Activated T-cell treated with anti-CD3 and anti-CD28 coated beads for 4 hours (primary cell): ENCODE data around the gene OGFR.

Experiments
- DNase-seq: peaks from one replicate; pipeline ENCODE4 v3.0.0-alpha.2; 2020

Gene OGFR

DNA sequence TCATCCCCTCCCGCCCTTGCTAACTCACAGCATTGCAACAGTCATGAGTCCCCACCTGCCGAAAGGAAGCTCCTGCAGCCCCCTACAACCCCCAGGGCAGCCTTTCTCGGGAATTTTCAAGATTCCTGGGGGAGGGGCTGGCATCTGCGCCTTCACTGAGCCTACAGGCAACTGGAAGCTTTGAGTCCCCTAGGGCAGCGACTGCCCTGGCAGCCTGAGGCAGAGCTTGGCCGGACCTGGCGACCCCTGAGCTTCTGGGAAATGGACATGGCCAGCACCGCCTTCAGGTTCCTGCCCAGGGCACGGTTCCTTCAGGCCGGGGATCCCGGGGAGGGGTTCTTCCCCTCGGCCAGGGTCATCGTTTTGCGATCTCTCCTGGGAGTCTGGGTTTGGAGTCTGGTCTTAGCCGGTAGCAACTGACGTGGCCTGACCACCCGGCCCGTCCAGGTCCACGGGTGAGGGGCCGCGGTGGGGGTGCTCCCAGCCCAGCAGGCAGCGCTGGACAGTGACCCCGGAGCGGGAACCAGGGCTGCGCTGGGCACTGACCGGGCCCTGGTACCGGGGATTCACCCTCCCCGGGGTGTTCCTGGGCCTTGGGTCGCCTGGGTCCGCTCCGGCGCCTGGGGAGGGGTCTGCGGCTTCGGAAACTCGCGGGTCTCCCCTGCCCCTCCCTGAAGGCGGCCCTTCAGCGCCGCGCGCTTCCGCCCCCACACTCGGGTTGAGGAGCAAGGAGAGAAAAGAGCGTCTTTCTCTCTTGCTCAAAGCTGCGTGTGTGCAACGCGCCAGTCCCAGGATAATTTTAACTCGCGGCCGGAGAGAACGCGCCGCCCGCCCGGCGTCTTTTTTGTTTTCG lies 11.6 kb downstream of the OGFR start:
- DNase-seq = no peak

GRCh38 chr20:62816884-62817873 lies 12.5 kb downstream of the OGFR start, which contains the start of gene COL9A3:
TSS of gene COL9A3 (plus strand) at chr20:62817050. CDS start at chr20:62817065, 15 bp downstream.
- DNase-seq = no peak

DNA sequence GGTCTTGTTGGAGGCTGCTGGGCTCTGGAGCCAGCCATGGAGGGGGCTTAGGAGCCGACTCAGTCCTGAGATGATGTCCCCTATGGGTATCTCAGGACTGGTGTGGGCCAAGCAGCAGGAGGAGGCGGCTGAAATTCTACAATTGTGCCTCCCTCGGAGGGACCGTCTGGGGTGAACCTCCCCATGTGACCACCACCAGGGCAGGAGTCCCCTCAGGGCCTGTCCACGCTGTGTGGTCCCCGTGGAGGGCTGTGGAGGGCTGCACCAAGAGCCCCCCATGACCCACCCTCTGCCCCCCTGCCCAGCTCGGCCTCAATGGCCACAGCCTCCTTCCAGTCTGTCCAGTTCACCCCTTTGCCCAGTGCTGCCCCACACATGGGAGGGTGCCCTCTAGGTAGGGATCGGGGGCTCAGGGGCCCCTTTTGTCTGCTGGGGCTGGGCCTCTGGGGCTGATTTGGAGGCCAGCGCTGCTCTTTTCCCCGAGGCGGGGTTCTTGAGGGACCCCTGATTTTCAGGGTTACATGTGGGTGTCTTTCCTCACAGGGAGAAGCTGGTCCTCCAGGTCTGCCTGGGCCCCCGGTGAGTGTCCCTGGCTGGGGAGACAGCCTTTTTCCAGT lies 13.4 kb downstream of the OGFR start:
- DNase-seq = no peak

DNA sequence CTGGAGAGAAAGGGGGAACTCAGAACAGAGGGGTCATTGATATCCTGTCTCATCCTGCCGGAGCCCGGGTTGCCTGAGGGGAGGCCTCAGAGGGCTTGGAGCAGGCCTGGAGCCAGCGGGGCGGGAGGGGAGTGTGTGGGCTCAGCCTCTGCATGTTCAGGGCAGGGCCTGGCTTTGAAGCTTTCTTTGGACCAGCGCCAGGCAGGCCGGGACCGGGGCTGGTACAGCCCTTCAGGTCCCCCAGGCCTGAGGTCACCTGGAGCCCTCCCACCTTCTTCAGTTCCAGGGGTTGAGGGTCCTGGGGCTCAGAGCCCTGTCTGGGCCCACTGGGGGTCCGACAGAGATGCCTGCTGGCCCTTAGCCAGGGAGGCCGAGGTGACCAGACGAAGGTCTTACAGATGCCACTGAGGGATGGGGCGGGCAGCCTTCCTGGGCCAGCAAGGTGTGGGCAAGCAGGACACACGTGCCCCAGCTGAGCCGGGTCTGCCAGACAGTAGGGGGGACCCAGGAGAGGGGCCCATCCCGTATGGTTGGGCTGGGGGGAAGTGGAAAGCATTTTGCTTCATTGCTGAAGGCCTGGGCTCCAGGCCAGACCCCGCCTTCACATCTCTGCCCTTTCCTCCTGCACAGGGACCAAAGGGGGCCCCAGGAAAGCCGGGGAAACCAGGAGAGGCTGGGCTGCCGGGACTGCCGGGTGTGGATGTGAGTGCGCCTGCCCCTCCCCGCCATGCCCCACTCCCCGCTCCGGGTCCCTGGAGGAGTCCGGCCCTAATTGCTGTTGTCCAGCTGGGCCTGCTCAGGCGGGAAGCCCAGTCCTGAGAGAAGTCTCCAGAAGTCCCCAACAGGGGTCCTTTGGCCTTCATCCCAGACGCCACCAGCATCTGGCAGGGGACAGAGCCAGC lies 14.2 kb downstream of the OGFR start:
- DNase-seq = no peak

GRCh38 chr20:62819494-62820174 lies 15.0 kb downstream of the OGFR start:
- no peak for DNase-seq

DNA sequence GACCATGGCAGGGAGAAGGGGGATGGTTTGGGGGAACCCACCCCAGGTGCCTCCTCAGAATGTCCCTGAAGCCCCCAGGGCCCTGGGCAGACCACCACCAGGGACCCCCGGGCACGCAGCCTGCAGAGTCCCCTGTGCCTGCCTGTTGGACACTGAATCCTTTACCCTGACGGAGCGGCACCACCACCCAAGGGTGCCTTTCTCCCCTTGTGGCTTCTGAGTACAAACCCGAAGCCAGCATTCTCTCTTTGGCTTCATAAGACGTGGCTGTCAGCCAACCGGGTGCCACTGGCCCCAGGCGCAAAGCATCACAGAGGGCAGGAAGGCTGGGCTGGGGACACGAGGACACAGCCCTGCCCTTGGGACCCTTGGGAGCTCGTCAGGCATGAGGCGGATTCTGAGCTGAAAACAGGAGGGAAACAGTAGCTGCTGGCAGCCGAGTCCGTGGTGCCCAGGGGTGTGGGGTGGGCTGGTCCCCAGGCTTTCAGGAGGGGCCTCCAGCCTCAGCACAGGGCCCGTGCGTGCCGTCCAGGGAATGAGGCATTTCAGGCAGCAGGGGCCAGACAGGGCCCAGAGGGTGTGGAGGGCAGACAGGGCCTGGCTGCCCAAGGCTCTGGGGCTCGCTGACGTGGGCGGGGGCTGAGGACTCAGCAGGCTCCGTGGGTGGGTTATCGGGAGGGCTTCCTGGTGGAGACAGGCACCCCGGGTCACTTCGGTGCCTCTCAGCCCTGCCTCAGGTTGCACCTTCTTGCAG lies 15.8 kb downstream of the OGFR start:
- no peak for DNase-seq

DNA sequence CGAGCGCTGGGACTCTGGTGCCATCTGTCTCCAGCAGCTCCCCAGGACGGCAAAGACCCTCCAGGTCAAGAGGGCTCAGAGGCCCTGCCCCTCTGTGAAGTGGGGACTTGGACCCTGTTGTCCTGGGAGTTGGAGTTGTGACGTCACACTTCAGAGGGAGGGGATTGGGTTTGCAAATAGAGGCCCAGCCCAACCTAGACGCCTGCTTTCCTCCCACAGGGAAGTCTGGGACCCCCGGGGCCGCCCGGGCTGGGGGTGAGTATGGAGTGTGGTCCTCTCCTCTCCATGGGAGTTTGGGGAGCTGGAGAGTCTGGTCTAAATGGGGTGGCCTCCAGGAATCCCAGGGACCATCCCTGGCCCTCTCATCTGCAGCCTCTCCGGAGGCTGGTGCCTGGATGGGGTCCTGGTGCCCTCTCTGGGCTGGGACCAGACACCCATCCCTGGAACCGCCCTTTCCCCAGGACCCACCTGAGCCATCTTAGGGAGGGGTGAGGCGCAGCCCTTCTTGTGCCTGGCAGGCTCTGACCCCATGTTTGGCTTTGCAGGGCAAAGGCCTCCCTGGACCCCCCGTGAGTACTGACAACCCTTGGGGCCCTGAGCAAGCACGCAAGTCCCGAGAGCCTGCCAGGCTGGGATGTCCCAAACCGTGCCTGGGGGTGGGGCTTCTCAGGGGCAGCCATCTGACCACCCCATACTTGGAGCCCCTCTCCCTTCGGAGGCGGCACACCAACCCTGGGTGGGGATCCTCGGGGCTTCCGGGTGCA lies 16.5 kb downstream of the OGFR start:
- DNase-seq = no peak

DNA sequence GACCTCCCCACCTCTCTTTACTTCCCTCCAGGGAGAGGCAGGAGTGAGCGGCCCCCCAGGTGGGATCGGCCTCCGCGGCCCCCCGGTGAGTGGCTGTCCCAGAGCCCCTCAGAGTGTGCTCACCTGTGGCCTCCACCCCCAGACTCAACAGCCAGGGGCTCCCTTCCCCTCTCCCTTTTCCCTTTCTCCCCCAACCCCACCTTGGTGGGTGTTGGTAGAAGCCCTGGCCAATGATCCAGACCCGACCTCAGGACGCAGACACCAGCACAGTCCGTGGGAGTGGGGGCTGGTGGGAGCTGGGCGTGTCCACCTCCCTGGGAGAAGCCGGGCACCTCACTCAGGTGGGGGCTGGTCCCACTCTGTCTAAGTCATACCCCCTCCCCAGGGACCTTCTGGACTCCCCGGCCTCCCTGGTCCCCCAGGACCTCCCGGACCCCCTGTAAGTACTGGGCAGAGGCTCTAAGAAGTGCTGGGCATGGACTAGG lies 17.1 kb downstream of the OGFR start:
- no peak for DNase-seq

DNA sequence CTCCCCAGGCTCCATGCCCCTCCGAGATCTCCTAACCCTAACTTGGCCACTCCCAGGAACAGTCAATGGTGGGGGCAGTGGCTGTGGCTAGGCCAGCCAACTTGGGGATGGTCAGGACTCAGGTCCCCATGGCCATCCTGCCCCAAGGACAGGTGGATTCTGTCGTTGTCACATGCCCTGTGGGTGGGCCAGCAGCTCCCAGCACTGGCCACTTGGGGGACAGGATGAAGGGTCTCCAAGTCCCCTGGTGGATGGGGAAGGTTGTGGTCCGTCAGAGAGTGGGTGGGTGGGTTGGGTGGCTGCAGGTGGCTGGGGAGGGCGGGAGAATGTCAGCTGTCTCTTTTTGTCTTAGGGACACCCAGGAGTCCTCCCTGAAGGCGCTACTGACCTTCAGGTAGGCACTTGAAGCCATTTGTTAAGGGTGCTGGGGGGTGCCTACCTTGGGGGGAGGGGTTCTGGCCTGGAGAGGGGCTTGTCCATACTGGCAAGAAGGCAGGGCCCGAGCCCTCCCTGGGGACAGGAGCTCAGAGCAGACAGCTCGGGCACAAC lies 17.7 kb downstream of the OGFR start:
- no peak for DNase-seq

GRCh38 chr20:62822788-62823651 lies 18.4 kb downstream of the OGFR start:
- DNase-seq = no peak

- no peak for DNase-seq
These were observed 19.2 kb downstream of the OGFR start for GRCh38 chr20:62823688-62824475.

GRCh38 chr20:62824476-62825332 lies 20.1 kb downstream of the OGFR start:
- DNase-seq = no peak

GRCh38 chr20:62825333-62825985 lies 20.8 kb downstream of the OGFR start:
- no peak for DNase-seq

GRCh38 chr20:62825986-62826645 lies 21.5 kb downstream of the OGFR start:
- no peak for DNase-seq

DNA sequence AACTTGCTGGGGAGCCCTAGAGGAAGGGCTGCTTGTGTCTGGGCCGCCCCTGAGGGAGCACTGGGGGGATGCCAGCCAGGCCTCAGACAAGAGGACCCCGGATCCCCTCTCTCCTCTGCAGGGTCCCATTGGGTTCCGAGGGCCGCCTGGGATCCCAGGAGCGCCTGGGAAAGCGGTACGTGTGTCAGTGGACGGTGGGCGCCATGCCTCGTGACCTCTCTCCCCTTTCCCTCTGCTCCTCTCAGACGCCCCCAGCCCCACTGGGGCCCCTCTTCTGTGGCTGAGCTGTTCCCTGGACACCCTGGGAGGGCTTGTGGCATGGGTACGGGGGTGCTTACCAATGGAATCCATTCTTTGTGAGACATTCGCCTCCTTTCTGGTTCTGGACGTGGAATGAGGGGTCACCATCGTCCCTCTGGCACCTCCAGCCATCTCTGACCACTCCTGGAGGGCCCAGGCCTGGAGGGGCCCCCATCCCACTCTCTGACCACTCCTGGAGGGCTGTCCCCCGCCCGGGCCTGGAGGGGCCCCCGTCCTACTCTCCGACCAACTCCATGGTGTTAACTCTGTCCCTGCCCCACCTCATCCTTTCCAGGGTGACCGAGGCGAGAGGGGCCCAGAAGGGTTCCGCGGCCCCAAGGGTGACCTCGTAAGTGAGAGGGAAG lies 22.1 kb downstream of the OGFR start:
- no peak for DNase-seq
